GM23338 (cell line): ENCODE measurements around the gene RBPJ. TPM values are rescaled to one million over a fixed set of nuclear protein-coding genes. Genes with fewer than 3 reads are reported as not detected.

Experiments used
- ATAC-seq: fragments of 200-7000 bp; cut with Tn5 transposase; 3 replicates; pipeline ENCODE4 v1.9.1; 2020
- DNase-seq: peaks from one replicate; pipeline ENCODE4 v3.0.0-alpha.2; 2015; ENCODE audit warnings: low spot score
- H2AFZ ChIP-seq: fragments of 200-600 bp; sonication (generic); 2 replicates; pipeline ENCODE4 v1.8.0; 2016; ENCODE audit warnings: antibody characterized with exemption, mild to moderate bottlenecking, moderate library complexity
- H3F3A ChIP-seq: fragments of 200-600 bp; sonication (generic); replicated peaks from 2 replicates; pipeline ENCODE4 v1.8.0; 2017; ENCODE audit warnings: antibody characterized with exemption, mixed run types, low read depth
- H3K27ac ChIP-seq: fragments of 200-600 bp; sonication (generic); 2 replicates; pipeline ENCODE4 v1.6.1; 2016; ENCODE audit warnings: low read depth
- H3K27me3 ChIP-seq: fragments of 200-600 bp; sonication (generic); 2 replicates; pipeline ENCODE4 v1.8.0; 2016; ENCODE audit warnings: mild to moderate bottlenecking, mixed run types, moderate library complexity; ENCODE audit not compliant: insufficient read depth
- H3K36me3 ChIP-seq: fragments of 200-600 bp; sonication (generic); 2 replicates; pipeline ENCODE4 v1.8.0; 2016; ENCODE audit warnings: mild to moderate bottlenecking; ENCODE audit not compliant: insufficient read depth
- H3K4me1 ChIP-seq: fragments of 200-600 bp; sonication (generic); 2 replicates; pipeline ENCODE4 v1.8.0; 2016; ENCODE audit warnings: mild to moderate bottlenecking, moderate library complexity; ENCODE audit not compliant: insufficient read depth
- H3K4me2 ChIP-seq: fragments of 200-600 bp; sonication (generic); 2 replicates; pipeline ENCODE4 v1.7.1; 2017; ENCODE audit warnings: mixed run types
- H3K4me3 ChIP-seq: fragments of 200-600 bp; sonication (generic); 2 replicates; pipeline ENCODE4 v1.6.1; 2016; ENCODE audit warnings: mixed run types
- H3K79me2 ChIP-seq: fragments of 200-600 bp; sonication (generic); replicated peaks from 2 replicates; pipeline ENCODE4 v1.8.0; 2017; ENCODE audit warnings: mild to moderate bottlenecking; ENCODE audit not compliant: insufficient read depth
- H3K9me2 ChIP-seq: fragments of 200-600 bp; sonication (generic); 2 replicates; pipeline ENCODE4 v1.8.0; 2017; ENCODE audit not compliant: insufficient read depth
- H4K20me1 ChIP-seq: fragments of 200-600 bp; sonication (generic); replicated peaks from 2 replicates; pipeline ENCODE4 v1.8.0; 2017; ENCODE audit warnings: mild to moderate bottlenecking; ENCODE audit not compliant: insufficient read depth
- H3K27ac Mint-ChIP-seq: 2 replicates; pipeline ENCODE4 v1.8.0; 2020; ENCODE audit warnings: inconsistent platforms, mild to moderate bottlenecking, moderate library complexity, mixed read lengths
- H3K27me3 Mint-ChIP-seq: 3 replicates; pipeline ENCODE4 v1.8.0; 2022; ENCODE audit warnings: low read depth, mild to moderate bottlenecking, moderate library complexity, mixed read lengths, inconsistent platforms; ENCODE audit not compliant: insufficient read depth, poor library complexity
- H3K36me3 Mint-ChIP-seq: 3 replicates; pipeline ENCODE4 v1.8.0; 2021; ENCODE audit warnings: low read depth, mild to moderate bottlenecking, inconsistent platforms, moderate library complexity, mixed read lengths
- H3K4me1 Mint-ChIP-seq: 3 replicates; pipeline ENCODE4 v1.8.0; 2020; ENCODE audit warnings: mild to moderate bottlenecking, inconsistent platforms, mixed read lengths
- H3K4me3 Mint-ChIP-seq: 3 replicates; pipeline ENCODE4 v1.8.0; 2021; ENCODE audit warnings: moderate library complexity, mild to moderate bottlenecking, inconsistent platforms, mixed read lengths
- H3K9me3 Mint-ChIP-seq: 3 replicates; pipeline ENCODE4 v1.8.0; 2020; ENCODE audit warnings: moderate library complexity, mild to moderate bottlenecking, inconsistent platforms, mixed read lengths
- CREB1 ChIP-seq: fragments of 250-450 bp; sonication (Bioruptor Pico); IDR thresholded peaks from 2 replicates; pipeline ENCODE4 v1.5.0; 2020; ENCODE audit warnings: low read depth, mild to moderate bottlenecking, moderate library complexity
- CTCF ChIP-seq, 2 experiments: fragments of 200-600 bp in 1 of 2; sonication (generic) in 1 of 2; conservative IDR thresholded peaks; 2 replicates each; pipeline versions ENCODE4 v1.5.1 to v1.6.1; 2016 to 2017; ENCODE audit warnings: antibody characterized with exemption in 2 of 2, low read depth in 2 of 2, mild to moderate bottlenecking in 2 of 2, moderate library complexity in 1 of 2
- ETS1 ChIP-seq: IDR thresholded peaks from 2 replicates; pipeline ENCODE4 v1.6.1; 2016; ENCODE audit warnings: antibody characterized with exemption
- EZH2 ChIP-seq: fragments of 200-600 bp; sonication (generic); IDR thresholded peaks from one replicate; pipeline ENCODE4 v1.8.0; 2017; ENCODE audit warnings: antibody characterized with exemption, mild to moderate bottlenecking, low read depth; ENCODE audit not compliant: unreplicated experiment
- EZH2phosphoT487 ChIP-seq: fragments of 200-600 bp; sonication (generic); IDR thresholded peaks from one replicate; pipeline ENCODE4 v1.8.1; 2018; ENCODE audit warnings: antibody characterized with exemption; ENCODE audit not compliant: unreplicated experiment
- JUNB ChIP-seq: IDR thresholded peaks from one replicate; pipeline ENCODE4 v1.6.1; 2016; ENCODE audit warnings: antibody characterized with exemption; ENCODE audit not compliant: unreplicated experiment
- NANOG ChIP-seq: IDR thresholded peaks from 2 replicates; pipeline ENCODE4 v1.6.1; 2016; ENCODE audit warnings: antibody characterized with exemption, borderline replicate concordance
- POLR2AphosphoS5 ChIP-seq: IDR thresholded peaks from 2 replicates; pipeline ENCODE4 v1.6.1; 2016; ENCODE audit warnings: antibody characterized with exemption, low read depth
- REST ChIP-seq: IDR thresholded peaks from one replicate; pipeline ENCODE4 v1.6.1; 2018; ENCODE audit warnings: antibody characterized with exemption; ENCODE audit not compliant: unreplicated experiment
- STAT1 ChIP-seq: IDR thresholded peaks from one replicate; pipeline ENCODE4 v1.6.1; 2016; ENCODE audit warnings: antibody characterized with exemption; ENCODE audit not compliant: unreplicated experiment
- ZNF114 ChIP-seq: fragments of 250-450 bp; sonication (Bioruptor Pico); IDR thresholded peaks from 2 replicates; pipeline ENCODE4 v1.5.0; 2020; ENCODE audit warnings: mild to moderate bottlenecking, moderate library complexity
- ZNF331 ChIP-seq: fragments of 250-450 bp; sonication (Bioruptor Pico); IDR thresholded peaks from 2 replicates; pipeline ENCODE4 v1.5.0; 2020; ENCODE audit warnings: low read depth, mild to moderate bottlenecking, moderate library complexity
- ZNF462 ChIP-seq: fragments of 250-450 bp; sonication (Bioruptor Pico); IDR thresholded peaks from 2 replicates; pipeline ENCODE4 v1.5.0; 2020; ENCODE audit warnings: mild to moderate bottlenecking, moderate library complexity
- polyA plus RNA-seq: library from polyadenylated mRNA; unstranded; fragments of >200 nt; fragmentation: Nextera tagmentation; extraction: Ambion mirVana; gene quantifications from 2 replicates; pipeline ENCODE4 v1.2.1, GENCODE V29; 2016
- total RNA-seq: library from RNA; depleted of rRNA; stranded (reverse); fragments of >200 nt; shearing (Covaris generic); gene quantifications from 2 replicates; pipeline ENCODE4 v1.2.3, GENCODE V29; 2014

The RBPJ gene
- total and polyA plus RNA-seq, 2 experiments from 2014 or later = 212 to 457 TPM

GRCh38 chr4:26319949-26320537 is 771 bp upstream of the RBPJ start:
- Histone ChIP-seq H3K79me2 (peaks cover 45% of the 10 kb centered on the region), H4K20me1 (peaks cover 22% of the 10 kb centered on the region), H3K27me3 (no peaks in the 10 kb centered on the region), H3F3A (peaks cover 20% of the 10 kb centered on the region), H3K36me3 (no peaks in the 10 kb centered on the region), H3K27ac (peak overlapping the region; percentile 100), H3K4me2 (peak overlapping the region; percentile 94), H3K4me1 (peaks cover 31% of the 10 kb centered on the region), H3K9me2 (no peaks in the 10 kb centered on the region), H2AFZ (0 out of 2 replicates have a peak overlapping the region, but pooled peaks have one; percentile 9), H3K4me3 (peak overlapping the region; percentile 92)
- Mint-ChIP-seq H3K4me3 (peak overlapping the region; percentile 90), H3K9me3 (peaks cover 20% of the 10 kb centered on the region), H3K27ac (peak overlapping the region; percentile 97), H3K4me1 (peaks cover 23% of the 10 kb centered on the region), H3K27me3 (peaks cover 12% of the 10 kb centered on the region), H3K36me3 (peaks cover 22% of the 10 kb centered on the region)
- TF ChIP-seq REST (no peak), ZNF114 (no peak), CTCF (conservative IDR thresholded peaks at IDR 0.05; ENCODE audit: low read depth in 2 of 2) (no peak), JUNB (no peak), ETS1 (no peak), CREB1 (no peak), STAT1 (no peak), ZNF462 (CRISPR knock-in tag) (no peak), EZH2 (no peak), POLR2AphosphoS5 (no peak), NANOG (no peak), ZNF331 (no peak), EZH2phosphoT487 (no peak)
- ATAC-seq (peak; percentile 30), DNase-seq (peak; percentile 63)
